Endothelial cell of umbilical vein (primary cell): ENCODE data around the gene MFRP.

Experiments used
- FOS ChIP-seq: IDR thresholded peaks from 2 replicates; pipeline ENCODE4 v1.6.1; 2011; ENCODE audit warnings: mild to moderate bottlenecking, low read length, moderate library complexity, borderline replicate concordance; ENCODE audit not compliant: insufficient read depth
- POLR2A ChIP-seq: IDR thresholded peaks from 2 replicates; pipeline ENCODE4 v1.6.1; 2012; ENCODE audit warnings: low read depth, mild to moderate bottlenecking, control low read depth, low read length
- POLR2AphosphoS5 ChIP-seq: IDR thresholded peaks from 2 replicates; pipeline ENCODE4 v1.6.1; 2012; ENCODE audit warnings: low read depth, mild to moderate bottlenecking, control low read depth, low read length, moderate library complexity; ENCODE audit not compliant: insufficient read depth
- TF ChIP-seq, protein P1 (sequence below), 2 donors: IDR thresholded peaks; 1 replicate in 1 of 2; 2 replicates in 1 of 2; pipeline ENCODE4 v1.5.1; 2011; ENCODE audit warnings: low read length in 2 of 2, mild to moderate bottlenecking in 2 of 2, moderate library complexity in 2 of 2, control low read depth in 1 of 2, inconsistent platforms in 1 of 2, low read depth in 1 of 2; ENCODE audit not compliant: insufficient read depth in 1 of 2; ENCODE audit errors: extremely low read depth in 1 of 2

DNA sequence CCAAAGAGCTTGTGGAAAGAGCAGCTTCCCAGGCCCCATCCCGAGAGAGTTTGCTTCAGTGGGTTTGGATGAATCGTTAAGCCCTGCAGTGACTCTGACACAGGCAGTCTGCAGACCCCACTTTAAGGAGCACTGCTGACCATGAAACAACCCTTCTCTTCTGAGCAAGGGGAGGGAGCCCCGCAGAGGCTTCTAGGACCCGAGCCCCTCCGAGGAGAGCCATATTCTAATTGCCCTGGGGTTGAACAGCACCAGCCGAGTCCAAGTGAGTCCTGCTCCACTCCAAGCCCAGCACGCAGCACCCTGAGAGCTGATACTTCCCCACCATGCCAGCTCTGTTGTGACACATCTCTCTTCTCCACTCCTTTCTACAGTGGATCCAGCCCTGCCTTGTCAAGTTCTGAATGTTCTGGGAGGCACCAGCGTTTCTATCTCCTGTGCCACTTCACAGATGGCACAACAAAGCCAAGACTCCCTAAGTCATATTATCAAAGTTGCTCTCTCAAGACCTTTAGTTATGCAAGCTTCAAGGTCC, 24.6 kb upstream of the MFRP start:
- TF ChIP-seq, protein P1, sequence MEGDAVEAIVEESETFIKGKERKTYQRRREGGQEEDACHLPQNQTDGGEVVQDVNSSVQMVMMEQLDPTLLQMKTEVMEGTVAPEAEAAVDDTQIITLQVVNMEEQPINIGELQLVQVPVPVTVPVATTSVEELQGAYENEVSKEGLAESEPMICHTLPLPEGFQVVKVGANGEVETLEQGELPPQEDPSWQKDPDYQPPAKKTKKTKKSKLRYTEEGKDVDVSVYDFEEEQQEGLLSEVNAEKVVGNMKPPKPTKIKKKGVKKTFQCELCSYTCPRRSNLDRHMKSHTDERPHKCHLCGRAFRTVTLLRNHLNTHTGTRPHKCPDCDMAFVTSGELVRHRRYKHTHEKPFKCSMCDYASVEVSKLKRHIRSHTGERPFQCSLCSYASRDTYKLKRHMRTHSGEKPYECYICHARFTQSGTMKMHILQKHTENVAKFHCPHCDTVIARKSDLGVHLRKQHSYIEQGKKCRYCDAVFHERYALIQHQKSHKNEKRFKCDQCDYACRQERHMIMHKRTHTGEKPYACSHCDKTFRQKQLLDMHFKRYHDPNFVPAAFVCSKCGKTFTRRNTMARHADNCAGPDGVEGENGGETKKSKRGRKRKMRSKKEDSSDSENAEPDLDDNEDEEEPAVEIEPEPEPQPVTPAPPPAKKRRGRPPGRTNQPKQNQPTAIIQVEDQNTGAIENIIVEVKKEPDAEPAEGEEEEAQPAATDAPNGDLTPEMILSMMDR (IDR thresholded peaks at IDR 0.05; ENCODE audit: extremely low read depth in 1 of 2, insufficient read depth in 1 of 2, low read depth in 1 of 2, low read length in 2 of 2): no peak
- TF ChIP-seq POLR2A (no peak), POLR2AphosphoS5 (no peak), FOS (no peak)
